ENCODE measurements around the gene NAV3. TPM values are rescaled to one million over a fixed set of nuclear protein-coding genes. Genes with fewer than 3 reads are reported as not detected.

The NAV3 gene
- total RNA-seq, 2 donors from 2014 or later: 2.6 to 6.6 TPM

GRCh38 chr12:78004249-78005093 is 173.8 kb downstream of the NAV3 start:
- H3K27ac ChIP-seq: no peak overlapping the region
- H3K9me3 ChIP-seq: no peaks in the 10 kb centered on the region
- intact Hi-C loops (cut with DNase I): no loop called here
- WGBS, 2 donors: 50 to 67% methylated on average over 3 of the region's 3 CpGs
- H3K36me3 ChIP-seq (replicated peaks in 1 of 2; ENCODE audit: insufficient read depth in 1 of 2, low read depth in 2 of 2): no peaks in the 10 kb centered on the region
- ATAC-seq: no peak
- no peak overlapping the region for H3K4me3 ChIP-seq
- no peak for TF ChIP-seq CTCF (IDR thresholded peaks at IDR 0.05)
- TF ChIP-seq POLR2A (IDR thresholded peaks at IDR 0.05): no peak
- H3K27me3 ChIP-seq: no peaks in the 10 kb centered on the region
- DNase-seq: no peak
- no peaks in the 10 kb centered on the region for H3K4me1 ChIP-seq

DNA sequence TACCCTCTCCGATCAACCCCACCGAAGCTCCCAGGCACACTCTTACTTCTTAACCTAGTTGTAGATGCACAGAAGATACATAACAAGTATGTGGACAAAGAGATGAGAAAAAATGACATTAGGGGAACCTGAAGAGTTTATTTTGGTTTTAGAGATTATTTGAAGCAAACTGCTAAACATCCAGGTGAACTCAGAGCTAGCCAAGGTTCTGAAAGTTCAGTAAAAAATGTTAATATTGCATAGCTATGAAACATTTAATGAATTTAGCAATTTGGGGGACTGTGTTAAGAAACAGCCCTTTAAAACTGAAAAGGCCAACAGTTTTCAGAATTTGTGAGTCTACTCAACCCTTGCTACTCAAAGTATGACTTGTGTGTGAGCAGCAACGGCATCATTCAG is 174.4 kb downstream of the NAV3 start:
- 74 to 82% methylated on average over 3 of the region's 3 CpGs for WGBS, 2 donors
- DNase-seq (no peak), ATAC-seq (no peak)
- H3K27me3 ChIP-seq: no peaks in the 10 kb centered on the region
- H3K36me3 ChIP-seq (replicated peaks in 1 of 2; ENCODE audit: insufficient read depth in 1 of 2, low read depth in 2 of 2): no peaks in the 10 kb centered on the region
- intact Hi-C loops (cut with DNase I): no loop called here
- no peak overlapping the region for H3K27ac ChIP-seq
- no peak for TF ChIP-seq CTCF (IDR thresholded peaks at IDR 0.05)
- TF ChIP-seq POLR2A (IDR thresholded peaks at IDR 0.05): no peak
- H3K9me3 ChIP-seq: no peaks in the 10 kb centered on the region
- H3K4me1 ChIP-seq: no peaks in the 10 kb centered on the region
- H3K4me3 ChIP-seq: no peak overlapping the region

GRCh38 chr12:78007173-78007572 is 176.5 kb downstream of the NAV3 start:
- Histone ChIP-seq H3K4me3 (no peak overlapping the region), H3K4me1 (no peaks in the 10 kb centered on the region), H3K9me3 (no peaks in the 10 kb centered on the region), H3K27ac (no peak overlapping the region), H3K27me3 (no peaks in the 10 kb centered on the region), H3K36me3 (replicated peaks in 1 of 2; ENCODE audit: insufficient read depth in 1 of 2, low read depth in 2 of 2) (no peaks in the 10 kb centered on the region)
- no peak for ATAC-seq
- DNase-seq: no peak
- intact Hi-C loops (cut with DNase I): no loop called here
- TF ChIP-seq POLR2A (IDR thresholded peaks at IDR 0.05) (no peak), CTCF (IDR thresholded peaks at IDR 0.05) (no peak)
- 68 to 70% methylated on average over 2 to 4 of the region's 4 CpGs for WGBS, 2 donors

GRCh38 chr12:78009031-78009430 is 178.3 kb downstream of the NAV3 start:
- intact Hi-C loops (cut with DNase I): no loop called here
- no peaks in the 10 kb centered on the region for H3K27me3 ChIP-seq
- 67 to 79% methylated on average over 3 of the region's 3 CpGs for WGBS, 2 donors
- H3K36me3 ChIP-seq (replicated peaks in 1 of 2; ENCODE audit: insufficient read depth in 1 of 2, low read depth in 2 of 2): no peaks in the 10 kb centered on the region
- no peaks in the 10 kb centered on the region for H3K4me1 ChIP-seq
- TF ChIP-seq POLR2A (IDR thresholded peaks at IDR 0.05) (no peak), CTCF (IDR thresholded peaks at IDR 0.05) (no peak)
- no peak for DNase-seq
- H3K27ac ChIP-seq: no peak overlapping the region
- no peak for ATAC-seq
- no peak overlapping the region for H3K4me3 ChIP-seq
- no peaks in the 10 kb centered on the region for H3K9me3 ChIP-seq

Measured in body of pancreas (tissue), 4 donors.